Liver (tissue), 9 donors: ENCODE data around the gene SNX32. TPM values are rescaled to one million over a fixed set of nuclear protein-coding genes. Genes with fewer than 3 reads are reported as not detected.

Experiments used
- DNase-seq: peaks from one replicate; pipeline ENCODE4 v3.0.0-alpha.2; 2017; ENCODE audit warnings: low spot score
- H3K27ac ChIP-seq, 2 donors: one replicate each; pipeline ENCODE4 v1.7.0; 2013; ENCODE audit warnings: inconsistent platforms in 2 of 2, low read length in 2 of 2, control low read depth in 1 of 2, low read depth in 1 of 2, mild to moderate bottlenecking in 1 of 2
- H3K27me3 ChIP-seq, 4 donors: one replicate each; pipeline versions ENCODE4 v1.6.1 to v1.7.0; 2013; ENCODE audit warnings: low read length in 3 of 4, inconsistent platforms in 1 of 4, mild to moderate bottlenecking in 1 of 4, moderate library complexity in 1 of 4; ENCODE audit not compliant: control insufficient read depth in 4 of 4, insufficient read depth in 4 of 4
- H3K36me3 ChIP-seq, 4 donors: one replicate each; pipeline versions ENCODE4 v1.6.1 to v1.7.0; 2013; ENCODE audit warnings: low read length in 3 of 4, mild to moderate bottlenecking in 3 of 4, low read depth in 1 of 4, moderate library complexity in 1 of 4; ENCODE audit not compliant: control insufficient read depth in 4 of 4, insufficient read depth in 3 of 4
- H3K4me1 ChIP-seq, 4 donors: one replicate each; pipeline versions ENCODE4 v1.6.1 to v1.7.0; 2013; ENCODE audit warnings: low read length in 3 of 4, mild to moderate bottlenecking in 3 of 4, moderate library complexity in 1 of 4; ENCODE audit not compliant: control insufficient read depth in 4 of 4, insufficient read depth in 4 of 4
- H3K4me3 ChIP-seq, 3 donors: one replicate each; pipeline versions ENCODE4 v1.6.1 to v1.7.0; 2013; ENCODE audit warnings: low read length in 3 of 3, control low read depth in 1 of 3, low read depth in 1 of 3, mild to moderate bottlenecking in 1 of 3
- H3K9ac ChIP-seq, 2 donors: one replicate each; pipeline ENCODE4 v1.7.0; 2013; ENCODE audit warnings: low read length in 2 of 2, mild to moderate bottlenecking in 2 of 2, moderate library complexity in 2 of 2, control low read depth in 1 of 2, low read depth in 1 of 2
- H3K9me3 ChIP-seq, 4 donors: one replicate each; pipeline versions ENCODE4 v1.6.1 to v1.7.0; 2013; ENCODE audit warnings: low read length in 3 of 4; ENCODE audit not compliant: control insufficient read depth in 4 of 4
- GABPA ChIP-seq, 2 donors: IDR thresholded peaks in 1 of 2; conservative IDR thresholded peaks in 1 of 2; 2 replicates each; pipeline ENCODE4 v1.6.1; 2016; ENCODE audit warnings: antibody characterized with exemption in 2 of 2, mild to moderate bottlenecking in 1 of 2, moderate library complexity in 1 of 2
- HNF4A ChIP-seq, 2 donors: conservative IDR thresholded peaks; 2 replicates each; pipeline ENCODE4 v1.6.1; 2016; ENCODE audit warnings: antibody characterized with exemption in 2 of 2, mild to moderate bottlenecking in 2 of 2
- HNF4G ChIP-seq: IDR thresholded peaks from 2 replicates; pipeline ENCODE4 v1.6.1; 2016; ENCODE audit warnings: antibody characterized with exemption
- NR2F2 ChIP-seq: IDR thresholded peaks from 2 replicates; pipeline ENCODE4 v1.6.1; 2016; ENCODE audit warnings: antibody characterized with exemption
- RAD21 ChIP-seq, 2 donors: IDR thresholded peaks; 2 replicates each; pipeline ENCODE4 v1.6.1; 2016; ENCODE audit warnings: antibody characterized with exemption in 2 of 2, mild to moderate bottlenecking in 2 of 2
- RXRA ChIP-seq, 2 donors: IDR thresholded peaks; 2 replicates each; pipeline ENCODE4 v1.6.1; 2017 to 2018; ENCODE audit warnings: antibody characterized with exemption in 2 of 2, mild to moderate bottlenecking in 1 of 2
- SP1 ChIP-seq: IDR thresholded peaks from 2 replicates; pipeline ENCODE4 v1.6.1; 2018; ENCODE audit warnings: antibody characterized with exemption, mild to moderate bottlenecking
- TAF1 ChIP-seq: conservative IDR thresholded peaks from 2 replicates; pipeline ENCODE4 v1.6.1; 2016; ENCODE audit warnings: antibody characterized with exemption, mild to moderate bottlenecking
- YY1 ChIP-seq: IDR thresholded peaks from 2 replicates; pipeline ENCODE4 v1.6.1; 2016; ENCODE audit warnings: antibody characterized with exemption, mild to moderate bottlenecking
- WGBS: extraction: QIAGEN DNeasy Blood & Tissue Kit; methylation state at CpG from one replicate; pipeline ENCODE4 v1.1.7; 2013; 5-methylcytosine and 5-hydroxymethylcytosine counted together
- polyA plus RNA-seq, 2 donors: library from polyadenylated mRNA; stranded (reverse) in 1 of 2; unstranded in 1 of 2; fragments of 200-250 nt in 1 of 2; fragments of >200 nt in 1 of 2; fragmentation: Nextera tagmentation in 1 of 2; extraction: Ambion mirVana in 1 of 2; gene quantifications; one replicate each; pipeline versions ENCODE4 v1.2.1 to v1.2.3, GENCODE V29; 2013 to 2015
- total RNA-seq, 2 donors: library from RNA; depleted of rRNA; stranded (reverse); fragments of >200 nt; gene quantifications; one replicate each; pipeline ENCODE4 v1.2.3, GENCODE V29; 2014
- TF ChIP-seq, protein P1 (sequence below): fragments of 150-350 bp; IDR thresholded peaks from 2 replicates; pipeline ENCODE4 v1.5.1; 2017; ENCODE audit warnings: improper control_type of control experiment, low read depth, low read length; ENCODE audit not compliant: missing input control
- TF ChIP-seq, protein P2 (sequence below): IDR thresholded peaks from 2 replicates; pipeline ENCODE4 v1.6.1; 2016; ENCODE audit warnings: antibody characterized with exemption
- TF ChIP-seq, protein P3 (sequence below): IDR thresholded peaks from 2 replicates; pipeline ENCODE4 v1.6.1; 2016; ENCODE audit warnings: antibody characterized with exemption, mild to moderate bottlenecking
- donor health status: healthy.
- donor health status: healthy.
- donor health status: healthy.
- donor health status: healthy.
- donor health status: healthy.

SNX32 gene
- total and polyA plus RNA-seq, 4 donors, result under 0.01 to 0.38 (median 0.06) TPM

DNA sequence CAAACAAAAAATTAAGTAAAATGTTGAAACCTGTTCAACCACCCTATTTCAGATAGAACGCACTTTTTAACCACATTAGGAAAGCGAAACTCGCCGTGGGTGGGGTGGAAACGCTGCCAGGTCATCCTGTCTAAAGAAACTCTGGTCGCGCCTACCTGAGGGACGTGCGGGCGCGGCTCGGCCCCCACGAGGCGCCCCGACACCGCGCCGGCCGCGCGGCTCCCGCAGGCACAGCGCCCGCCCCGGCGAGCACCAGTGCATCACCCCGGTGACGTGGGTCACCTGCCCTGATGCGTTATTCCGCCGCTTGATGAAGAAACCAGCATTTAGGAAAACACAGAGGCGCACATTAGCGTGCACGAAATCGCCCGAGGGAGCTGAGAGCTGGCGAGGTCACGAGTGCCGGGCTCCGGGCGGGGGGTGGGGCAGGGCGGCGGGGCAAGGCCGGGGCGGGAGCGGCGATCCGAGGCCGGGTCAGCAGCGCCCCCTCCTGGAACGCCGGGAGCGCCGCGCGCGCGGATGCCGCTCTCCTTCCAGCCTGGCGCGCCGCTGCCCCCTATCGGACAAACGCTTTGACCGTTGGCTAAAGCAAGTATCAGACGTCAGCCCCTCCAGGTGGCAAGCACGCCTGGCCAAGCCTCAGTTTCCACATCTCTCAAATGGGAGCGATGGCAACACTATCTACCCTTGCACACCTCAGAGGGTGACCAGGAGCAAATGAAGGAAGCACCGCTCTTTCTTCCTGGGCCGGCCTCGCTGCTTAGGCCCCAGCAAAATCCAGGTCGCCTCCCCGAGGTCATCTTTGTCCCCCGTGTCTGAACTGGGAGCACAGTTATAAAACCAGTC, 15.7 kb upstream of the SNX32 start:
- no peaks in the 10 kb centered on the region for H3K27me3 ChIP-seq
- H3K27ac ChIP-seq, result peak overlapping the region; percentile 62 to 80
- no peaks in the 10 kb centered on the region for H3K36me3 ChIP-seq
- H3K9me3 ChIP-seq, result no peaks in the 10 kb centered on the region
- peaks cover 0 to 17% (median 11%) of the 10 kb centered on the region in 4 donors for H3K4me1 ChIP-seq
- 6% methylated on average over 74 of the region's 74 CpGs for WGBS
- TF ChIP-seq, protein P1, sequence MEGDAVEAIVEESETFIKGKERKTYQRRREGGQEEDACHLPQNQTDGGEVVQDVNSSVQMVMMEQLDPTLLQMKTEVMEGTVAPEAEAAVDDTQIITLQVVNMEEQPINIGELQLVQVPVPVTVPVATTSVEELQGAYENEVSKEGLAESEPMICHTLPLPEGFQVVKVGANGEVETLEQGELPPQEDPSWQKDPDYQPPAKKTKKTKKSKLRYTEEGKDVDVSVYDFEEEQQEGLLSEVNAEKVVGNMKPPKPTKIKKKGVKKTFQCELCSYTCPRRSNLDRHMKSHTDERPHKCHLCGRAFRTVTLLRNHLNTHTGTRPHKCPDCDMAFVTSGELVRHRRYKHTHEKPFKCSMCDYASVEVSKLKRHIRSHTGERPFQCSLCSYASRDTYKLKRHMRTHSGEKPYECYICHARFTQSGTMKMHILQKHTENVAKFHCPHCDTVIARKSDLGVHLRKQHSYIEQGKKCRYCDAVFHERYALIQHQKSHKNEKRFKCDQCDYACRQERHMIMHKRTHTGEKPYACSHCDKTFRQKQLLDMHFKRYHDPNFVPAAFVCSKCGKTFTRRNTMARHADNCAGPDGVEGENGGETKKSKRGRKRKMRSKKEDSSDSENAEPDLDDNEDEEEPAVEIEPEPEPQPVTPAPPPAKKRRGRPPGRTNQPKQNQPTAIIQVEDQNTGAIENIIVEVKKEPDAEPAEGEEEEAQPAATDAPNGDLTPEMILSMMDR, result peak; percentile 99
- TF ChIP-seq HNF4A (conservative IDR thresholded peaks at IDR 0.05) (no peak), RAD21 (IDR thresholded peaks at IDR 0.05) (peak; percentile 84 to 88)
- peak overlapping the region; percentile 62 to 75 (median 64) for H3K4me3 ChIP-seq
- peak overlapping the region; percentile 54 to 89 for H3K9ac ChIP-seq
- DNase-seq, result peak; percentile 99

DNA sequence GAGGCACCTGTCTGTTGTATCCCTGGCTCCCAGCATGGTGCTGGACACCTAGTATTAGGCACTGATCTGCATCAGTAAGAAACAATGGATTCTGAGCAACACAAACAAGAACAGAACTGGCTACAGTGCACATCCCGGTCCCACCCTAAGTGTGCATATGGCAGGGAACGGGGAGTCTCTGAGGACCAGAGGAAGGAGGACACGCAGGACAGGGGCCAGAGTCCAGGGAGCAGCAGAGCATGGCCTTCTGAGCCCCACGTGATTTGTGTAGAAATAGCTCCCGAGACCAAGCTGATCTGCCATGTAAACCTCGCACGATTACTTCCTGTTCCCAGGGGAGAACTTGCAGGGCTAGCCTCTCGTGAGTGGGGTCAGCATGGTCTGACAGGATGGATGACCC, 12.7 kb upstream of the SNX32 start:
- DNase-seq, result no peak

More for the DNA sequence above, 12.7 kb upstream of the SNX32 start:
- Histone ChIP-seq H3K27ac (no peak overlapping the region), H3K36me3 (no peaks in the 10 kb centered on the region), H3K27me3 (no peaks in the 10 kb centered on the region), H3K4me3 (no peak overlapping the region), H3K9me3 (no peaks in the 10 kb centered on the region), H3K4me1 (peaks cover 2 to 21% (median 12%) of the 10 kb centered on the region in 4 donors), H3K9ac (no peak overlapping the region)
- TF ChIP-seq, protein P2, sequence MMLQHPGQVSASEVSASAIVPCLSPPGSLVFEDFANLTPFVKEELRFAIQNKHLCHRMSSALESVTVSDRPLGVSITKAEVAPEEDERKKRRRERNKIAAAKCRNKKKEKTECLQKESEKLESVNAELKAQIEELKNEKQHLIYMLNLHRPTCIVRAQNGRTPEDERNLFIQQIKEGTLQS, result no peak
- TF ChIP-seq RXRA (IDR thresholded peaks at IDR 0.05) (peak; percentile 6 to 50), TAF1 (no peak), YY1 (peak; percentile 46), NR2F2 (no peak), GABPA (IDR thresholded peaks at IDR 0.05 in 1 of 2, conservative IDR thresholded peaks at IDR 0.05 in 1 of 2) (no peak), SP1 (peak; percentile 66), HNF4G (peak; percentile 39), HNF4A (conservative IDR thresholded peaks at IDR 0.05) (peak; percentile 81)
- TF ChIP-seq, protein P3, sequence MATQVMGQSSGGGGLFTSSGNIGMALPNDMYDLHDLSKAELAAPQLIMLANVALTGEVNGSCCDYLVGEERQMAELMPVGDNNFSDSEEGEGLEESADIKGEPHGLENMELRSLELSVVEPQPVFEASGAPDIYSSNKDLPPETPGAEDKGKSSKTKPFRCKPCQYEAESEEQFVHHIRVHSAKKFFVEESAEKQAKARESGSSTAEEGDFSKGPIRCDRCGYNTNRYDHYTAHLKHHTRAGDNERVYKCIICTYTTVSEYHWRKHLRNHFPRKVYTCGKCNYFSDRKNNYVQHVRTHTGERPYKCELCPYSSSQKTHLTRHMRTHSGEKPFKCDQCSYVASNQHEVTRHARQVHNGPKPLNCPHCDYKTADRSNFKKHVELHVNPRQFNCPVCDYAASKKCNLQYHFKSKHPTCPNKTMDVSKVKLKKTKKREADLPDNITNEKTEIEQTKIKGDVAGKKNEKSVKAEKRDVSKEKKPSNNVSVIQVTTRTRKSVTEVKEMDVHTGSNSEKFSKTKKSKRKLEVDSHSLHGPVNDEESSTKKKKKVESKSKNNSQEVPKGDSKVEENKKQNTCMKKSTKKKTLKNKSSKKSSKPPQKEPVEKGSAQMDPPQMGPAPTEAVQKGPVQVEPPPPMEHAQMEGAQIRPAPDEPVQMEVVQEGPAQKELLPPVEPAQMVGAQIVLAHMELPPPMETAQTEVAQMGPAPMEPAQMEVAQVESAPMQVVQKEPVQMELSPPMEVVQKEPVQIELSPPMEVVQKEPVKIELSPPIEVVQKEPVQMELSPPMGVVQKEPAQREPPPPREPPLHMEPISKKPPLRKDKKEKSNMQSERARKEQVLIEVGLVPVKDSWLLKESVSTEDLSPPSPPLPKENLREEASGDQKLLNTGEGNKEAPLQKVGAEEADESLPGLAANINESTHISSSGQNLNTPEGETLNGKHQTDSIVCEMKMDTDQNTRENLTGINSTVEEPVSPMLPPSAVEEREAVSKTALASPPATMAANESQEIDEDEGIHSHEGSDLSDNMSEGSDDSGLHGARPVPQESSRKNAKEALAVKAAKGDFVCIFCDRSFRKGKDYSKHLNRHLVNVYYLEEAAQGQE, result no peak
- WGBS, result 21% methylated on average over 8 of the region's 8 CpGs
